GM23338 (cell line): ENCODE results near the gene SPATA13. TPM values are rescaled to one million over a fixed set of nuclear protein-coding genes. Genes with fewer than 3 reads are reported as not detected.

ENCODE experiments used
- ATAC-seq: fragments of 200-7000 bp; cut with Tn5 transposase; 3 replicates; pipeline ENCODE4 v1.9.1; 2020
- DNase-seq: peaks from one replicate; pipeline ENCODE4 v3.0.0-alpha.2; 2015; ENCODE audit warnings: low spot score
- H2AFZ ChIP-seq: fragments of 200-600 bp; sonication (generic); 2 replicates; pipeline ENCODE4 v1.8.0; 2016; ENCODE audit warnings: antibody characterized with exemption, mild to moderate bottlenecking, moderate library complexity
- H3F3A ChIP-seq: fragments of 200-600 bp; sonication (generic); replicated peaks from 2 replicates; pipeline ENCODE4 v1.8.0; 2017; ENCODE audit warnings: antibody characterized with exemption, mixed run types, low read depth
- H3K27ac ChIP-seq: fragments of 200-600 bp; sonication (generic); 2 replicates; pipeline ENCODE4 v1.6.1; 2016; ENCODE audit warnings: low read depth
- H3K27me3 ChIP-seq: fragments of 200-600 bp; sonication (generic); 2 replicates; pipeline ENCODE4 v1.8.0; 2016; ENCODE audit warnings: mild to moderate bottlenecking, mixed run types, moderate library complexity; ENCODE audit not compliant: insufficient read depth
- H3K36me3 ChIP-seq: fragments of 200-600 bp; sonication (generic); 2 replicates; pipeline ENCODE4 v1.8.0; 2016; ENCODE audit warnings: mild to moderate bottlenecking; ENCODE audit not compliant: insufficient read depth
- H3K4me1 ChIP-seq: fragments of 200-600 bp; sonication (generic); 2 replicates; pipeline ENCODE4 v1.8.0; 2016; ENCODE audit warnings: mild to moderate bottlenecking, moderate library complexity; ENCODE audit not compliant: insufficient read depth
- H3K4me2 ChIP-seq: fragments of 200-600 bp; sonication (generic); 2 replicates; pipeline ENCODE4 v1.7.1; 2017; ENCODE audit warnings: mixed run types
- H3K4me3 ChIP-seq: fragments of 200-600 bp; sonication (generic); 2 replicates; pipeline ENCODE4 v1.6.1; 2016; ENCODE audit warnings: mixed run types
- H3K79me2 ChIP-seq: fragments of 200-600 bp; sonication (generic); replicated peaks from 2 replicates; pipeline ENCODE4 v1.8.0; 2017; ENCODE audit warnings: mild to moderate bottlenecking; ENCODE audit not compliant: insufficient read depth
- H3K9me2 ChIP-seq: fragments of 200-600 bp; sonication (generic); 2 replicates; pipeline ENCODE4 v1.8.0; 2017; ENCODE audit not compliant: insufficient read depth
- H4K20me1 ChIP-seq: fragments of 200-600 bp; sonication (generic); replicated peaks from 2 replicates; pipeline ENCODE4 v1.8.0; 2017; ENCODE audit warnings: mild to moderate bottlenecking; ENCODE audit not compliant: insufficient read depth
- H3K27ac Mint-ChIP-seq: 2 replicates; pipeline ENCODE4 v1.8.0; 2020; ENCODE audit warnings: inconsistent platforms, mild to moderate bottlenecking, moderate library complexity, mixed read lengths
- H3K27me3 Mint-ChIP-seq: 3 replicates; pipeline ENCODE4 v1.8.0; 2022; ENCODE audit warnings: low read depth, mild to moderate bottlenecking, moderate library complexity, mixed read lengths, inconsistent platforms; ENCODE audit not compliant: insufficient read depth, poor library complexity
- H3K36me3 Mint-ChIP-seq: 3 replicates; pipeline ENCODE4 v1.8.0; 2021; ENCODE audit warnings: low read depth, mild to moderate bottlenecking, inconsistent platforms, moderate library complexity, mixed read lengths
- H3K4me1 Mint-ChIP-seq: 3 replicates; pipeline ENCODE4 v1.8.0; 2020; ENCODE audit warnings: mild to moderate bottlenecking, inconsistent platforms, mixed read lengths
- H3K4me3 Mint-ChIP-seq: 3 replicates; pipeline ENCODE4 v1.8.0; 2021; ENCODE audit warnings: moderate library complexity, mild to moderate bottlenecking, inconsistent platforms, mixed read lengths
- H3K9me3 Mint-ChIP-seq: 3 replicates; pipeline ENCODE4 v1.8.0; 2020; ENCODE audit warnings: moderate library complexity, mild to moderate bottlenecking, inconsistent platforms, mixed read lengths
- CTCF ChIP-seq, 2 experiments: fragments of 200-600 bp in 1 of 2; sonication (generic) in 1 of 2; conservative IDR thresholded peaks; 2 replicates each; pipeline versions ENCODE4 v1.5.1 to v1.6.1; 2016 to 2017; ENCODE audit warnings: antibody characterized with exemption in 2 of 2, low read depth in 2 of 2, mild to moderate bottlenecking in 2 of 2, moderate library complexity in 1 of 2
- EZH2phosphoT487 ChIP-seq: fragments of 200-600 bp; sonication (generic); IDR thresholded peaks from one replicate; pipeline ENCODE4 v1.8.1; 2018; ENCODE audit warnings: antibody characterized with exemption; ENCODE audit not compliant: unreplicated experiment
- NANOG ChIP-seq: IDR thresholded peaks from 2 replicates; pipeline ENCODE4 v1.6.1; 2016; ENCODE audit warnings: antibody characterized with exemption, borderline replicate concordance
- POLR2AphosphoS5 ChIP-seq: IDR thresholded peaks from 2 replicates; pipeline ENCODE4 v1.6.1; 2016; ENCODE audit warnings: antibody characterized with exemption, low read depth
- STAT1 ChIP-seq: IDR thresholded peaks from one replicate; pipeline ENCODE4 v1.6.1; 2016; ENCODE audit warnings: antibody characterized with exemption; ENCODE audit not compliant: unreplicated experiment
- ZNF331 ChIP-seq: fragments of 250-450 bp; sonication (Bioruptor Pico); IDR thresholded peaks from 2 replicates; pipeline ENCODE4 v1.5.0; 2020; ENCODE audit warnings: low read depth, mild to moderate bottlenecking, moderate library complexity
- polyA plus RNA-seq: library from polyadenylated mRNA; unstranded; fragments of >200 nt; fragmentation: Nextera tagmentation; extraction: Ambion mirVana; gene quantifications from 2 replicates; pipeline ENCODE4 v1.2.1, GENCODE V29; 2016
- total RNA-seq: library from RNA; depleted of rRNA; stranded (reverse); fragments of >200 nt; shearing (Covaris generic); gene quantifications from 2 replicates; pipeline ENCODE4 v1.2.3, GENCODE V29; 2014
- TF ChIP-seq, protein P1 (sequence below): fragments of 250-450 bp; sonication (Bioruptor Pico); IDR thresholded peaks from 2 replicates; pipeline ENCODE4 v1.5.0; 2020; ENCODE audit warnings: mild to moderate bottlenecking, moderate library complexity
- TF ChIP-seq, protein P2 (sequence below): IDR thresholded peaks from 2 replicates; pipeline ENCODE4 v1.6.1; 2016; ENCODE audit warnings: antibody characterized with exemption

The SPATA13 gene
- total and polyA plus RNA-seq, 2 experiments from 2014 or later = 11.9 to 45.7 TPM

DNA sequence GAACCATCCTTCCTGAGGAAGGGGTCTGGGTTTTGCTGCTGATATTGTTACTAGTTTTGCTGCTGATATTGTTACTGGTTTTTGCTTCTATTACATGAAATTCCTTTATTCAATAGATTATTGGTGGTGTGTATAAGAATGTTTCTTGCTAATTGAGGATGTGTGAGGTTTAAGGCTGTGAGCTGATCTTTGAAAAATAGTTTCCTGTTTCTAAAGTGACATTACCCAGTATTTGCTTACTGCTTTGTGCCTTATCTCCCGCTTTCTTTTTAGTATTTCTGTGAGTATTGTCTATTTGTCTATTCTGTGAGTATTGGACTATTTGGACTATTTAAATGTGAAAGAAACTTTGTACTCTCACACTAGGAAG is 110.7 kb downstream of the SPATA13 start (continued):
- TF ChIP-seq, protein P1, sequence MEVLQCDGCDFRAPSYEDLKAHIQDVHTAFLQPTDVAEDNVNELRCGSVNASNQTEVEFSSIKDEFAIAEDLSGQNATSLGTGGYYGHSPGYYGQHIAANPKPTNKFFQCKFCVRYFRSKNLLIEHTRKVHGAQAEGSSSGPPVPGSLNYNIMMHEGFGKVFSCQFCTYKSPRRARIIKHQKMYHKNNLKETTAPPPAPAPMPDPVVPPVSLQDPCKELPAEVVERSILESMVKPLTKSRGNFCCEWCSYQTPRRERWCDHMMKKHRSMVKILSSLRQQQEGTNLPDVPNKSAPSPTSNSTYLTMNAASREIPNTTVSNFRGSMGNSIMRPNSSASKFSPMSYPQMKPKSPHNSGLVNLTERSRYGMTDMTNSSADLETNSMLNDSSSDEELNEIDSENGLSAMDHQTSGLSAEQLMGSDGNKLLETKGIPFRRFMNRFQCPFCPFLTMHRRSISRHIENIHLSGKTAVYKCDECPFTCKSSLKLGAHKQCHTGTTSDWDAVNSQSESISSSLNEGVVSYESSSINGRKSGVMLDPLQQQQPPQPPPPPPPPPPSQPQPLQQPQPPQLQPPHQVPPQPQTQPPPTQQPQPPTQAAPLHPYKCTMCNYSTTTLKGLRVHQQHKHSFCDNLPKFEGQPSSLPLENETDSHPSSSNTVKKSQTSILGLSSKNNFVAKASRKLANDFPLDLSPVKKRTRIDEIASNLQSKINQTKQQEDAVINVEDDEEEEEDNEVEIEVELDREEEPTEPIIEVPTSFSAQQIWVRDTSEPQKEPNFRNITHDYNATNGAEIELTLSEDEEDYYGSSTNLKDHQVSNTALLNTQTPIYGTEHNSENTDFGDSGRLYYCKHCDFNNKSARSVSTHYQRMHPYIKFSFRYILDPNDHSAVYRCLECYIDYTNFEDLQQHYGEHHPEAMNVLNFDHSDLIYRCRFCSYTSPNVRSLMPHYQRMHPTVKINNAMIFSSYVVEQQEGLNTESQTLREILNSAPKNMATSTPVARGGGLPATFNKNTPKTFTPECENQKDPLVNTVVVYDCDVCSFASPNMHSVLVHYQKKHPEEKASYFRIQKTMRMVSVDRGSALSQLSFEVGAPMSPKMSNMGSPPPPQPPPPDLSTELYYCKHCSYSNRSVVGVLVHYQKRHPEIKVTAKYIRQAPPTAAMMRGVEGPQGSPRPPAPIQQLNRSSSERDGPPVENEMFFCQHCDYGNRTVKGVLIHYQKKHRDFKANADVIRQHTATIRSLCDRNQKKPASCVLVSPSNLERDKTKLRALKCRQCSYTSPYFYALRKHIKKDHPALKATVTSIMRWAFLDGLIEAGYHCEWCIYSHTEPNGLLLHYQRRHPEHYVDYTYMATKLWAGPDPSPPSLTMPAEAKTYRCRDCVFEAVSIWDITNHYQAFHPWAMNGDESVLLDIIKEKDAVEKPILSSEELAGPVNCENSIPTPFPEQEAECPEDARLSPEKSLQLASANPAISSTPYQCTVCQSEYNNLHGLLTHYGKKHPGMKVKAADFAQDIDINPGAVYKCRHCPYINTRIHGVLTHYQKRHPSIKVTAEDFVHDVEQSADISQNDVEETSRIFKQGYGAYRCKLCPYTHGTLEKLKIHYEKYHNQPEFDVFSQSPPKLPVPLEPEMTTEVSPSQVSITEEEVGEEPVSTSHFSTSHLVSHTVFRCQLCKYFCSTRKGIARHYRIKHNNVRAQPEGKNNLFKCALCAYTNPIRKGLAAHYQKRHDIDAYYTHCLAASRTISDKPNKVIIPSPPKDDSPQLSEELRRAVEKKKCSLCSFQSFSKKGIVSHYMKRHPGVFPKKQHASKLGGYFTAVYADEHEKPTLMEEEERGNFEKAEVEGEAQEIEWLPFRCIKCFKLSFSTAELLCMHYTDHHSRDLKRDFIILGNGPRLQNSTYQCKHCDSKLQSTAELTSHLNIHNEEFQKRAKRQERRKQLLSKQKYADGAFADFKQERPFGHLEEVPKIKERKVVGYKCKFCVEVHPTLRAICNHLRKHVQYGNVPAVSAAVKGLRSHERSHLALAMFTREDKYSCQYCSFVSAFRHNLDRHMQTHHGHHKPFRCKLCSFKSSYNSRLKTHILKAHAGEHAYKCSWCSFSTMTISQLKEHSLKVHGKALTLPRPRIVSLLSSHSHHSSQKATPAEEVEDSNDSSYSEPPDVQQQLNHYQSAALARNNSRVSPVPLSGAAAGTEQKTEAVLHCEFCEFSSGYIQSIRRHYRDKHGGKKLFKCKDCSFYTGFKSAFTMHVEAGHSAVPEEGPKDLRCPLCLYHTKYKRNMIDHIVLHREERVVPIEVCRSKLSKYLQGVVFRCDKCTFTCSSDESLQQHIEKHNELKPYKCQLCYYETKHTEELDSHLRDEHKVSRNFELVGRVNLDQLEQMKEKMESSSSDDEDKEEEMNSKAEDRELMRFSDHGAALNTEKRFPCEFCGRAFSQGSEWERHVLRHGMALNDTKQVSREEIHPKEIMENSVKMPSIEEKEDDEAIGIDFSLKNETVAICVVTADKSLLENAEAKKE = no peak
- TF ChIP-seq NANOG (no peak), CTCF (conservative IDR thresholded peaks at IDR 0.05; ENCODE audit: low read depth in 2 of 2) (no peak)

- Histone ChIP-seq H3K27me3 (no peaks in the 10 kb centered on the region), H3K36me3 (no peaks in the 10 kb centered on the region), H3K79me2 (peaks cover 37% of the 10 kb centered on the region), H3K27ac (no peak overlapping the region), H2AFZ (no peak overlapping the region), H3F3A (no peaks in the 10 kb centered on the region), H3K4me1 (0 out of 2 replicates have a peak, but pooled peaks cover 5% of the 10 kb centered on the region), H4K20me1 (peaks cover 11% of the 10 kb centered on the region; the same call in 1 of the 2 replicates), H3K9me2 (no peaks in the 10 kb centered on the region), H3K4me2 (no peak overlapping the region), H3K4me3 (no peak overlapping the region)
- Mint-ChIP-seq H3K27me3 (peaks cover 4% of the 10 kb centered on the region), H3K9me3 (no peaks in the 10 kb centered on the region), H3K4me3 (no peak overlapping the region), H3K36me3 (no peaks in the 10 kb centered on the region), H3K4me1 (peaks cover 16% of the 10 kb centered on the region), H3K27ac (no peak overlapping the region; the same call in 1 of the 2 replicates)
- peak; percentile 41 for ATAC-seq
- DNase-seq = no peak
- TF ChIP-seq ZNF331 = no peak
- no peak for TF ChIP-seq NANOG
- TF ChIP-seq POLR2AphosphoS5 = no peak
- no peak for TF ChIP-seq EZH2phosphoT487
- TF ChIP-seq, protein P2, sequence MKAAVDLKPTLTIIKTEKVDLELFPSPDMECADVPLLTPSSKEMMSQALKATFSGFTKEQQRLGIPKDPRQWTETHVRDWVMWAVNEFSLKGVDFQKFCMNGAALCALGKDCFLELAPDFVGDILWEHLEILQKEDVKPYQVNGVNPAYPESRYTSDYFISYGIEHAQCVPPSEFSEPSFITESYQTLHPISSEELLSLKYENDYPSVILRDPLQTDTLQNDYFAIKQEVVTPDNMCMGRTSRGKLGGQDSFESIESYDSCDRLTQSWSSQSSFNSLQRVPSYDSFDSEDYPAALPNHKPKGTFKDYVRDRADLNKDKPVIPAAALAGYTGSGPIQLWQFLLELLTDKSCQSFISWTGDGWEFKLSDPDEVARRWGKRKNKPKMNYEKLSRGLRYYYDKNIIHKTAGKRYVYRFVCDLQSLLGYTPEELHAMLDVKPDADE = no peak
- no peak for TF ChIP-seq CTCF (conservative IDR thresholded peaks at IDR 0.05; ENCODE audit: low read depth in 2 of 2)
- TF ChIP-seq STAT1 = no peak
Observed at GRCh38 chr13:24271601-24272451, 111.3 kb downstream of the SPATA13 start.
